Endothelial cell of umbilical vein (primary cell): ENCODE results near the gene ZSWIM7.
"Not testable (repeated sequence)": the region's sequence is repeated elsewhere in the genome, so short reads cannot be mapped to it uniquely, and the experiment has no call there.

ENCODE experiments used
- CTCF ChIP-seq, 2 donors: IDR thresholded peaks; 1 replicate in 1 of 2; 2 replicates in 1 of 2; pipeline ENCODE4 v1.5.1; 2011; ENCODE audit warnings: low read length in 2 of 2, mild to moderate bottlenecking in 2 of 2, moderate library complexity in 2 of 2, control low read depth in 1 of 2, inconsistent platforms in 1 of 2, low read depth in 1 of 2; ENCODE audit not compliant: insufficient read depth in 1 of 2; ENCODE audit errors: extremely low read depth in 1 of 2
- TF ChIP-seq, protein P1 (sequence below): IDR thresholded peaks from 2 replicates; pipeline ENCODE4 v1.6.1; 2011; ENCODE audit not compliant: insufficient read depth, insufficient read length

DNA sequence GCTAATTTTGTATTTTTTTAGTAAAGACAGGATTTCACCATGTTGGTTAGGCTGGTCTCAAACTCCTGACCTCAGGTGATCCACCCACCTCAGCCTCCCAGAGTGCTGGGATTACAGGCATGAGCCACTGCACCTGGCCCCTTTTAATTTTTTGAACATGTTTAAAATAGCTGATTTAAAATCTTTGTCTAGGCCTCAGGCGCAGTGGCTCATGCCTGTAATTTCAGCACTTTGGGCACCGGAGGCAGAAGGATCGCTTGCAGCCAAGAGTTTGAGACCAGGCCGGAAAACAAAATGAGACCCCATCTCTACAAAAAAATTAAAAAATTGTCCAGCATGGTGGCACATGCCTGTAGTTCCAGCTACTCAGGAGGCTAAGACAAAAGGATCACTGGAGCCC is 63.0 kb downstream of the ZSWIM7 start:
- TF ChIP-seq CTCF (IDR thresholded peaks at IDR 0.05; ENCODE audit: extremely low read depth in 1 of 2, insufficient read depth in 1 of 2, low read depth in 1 of 2, low read length in 2 of 2): not testable (repeated sequence)
- TF ChIP-seq, protein P1, sequence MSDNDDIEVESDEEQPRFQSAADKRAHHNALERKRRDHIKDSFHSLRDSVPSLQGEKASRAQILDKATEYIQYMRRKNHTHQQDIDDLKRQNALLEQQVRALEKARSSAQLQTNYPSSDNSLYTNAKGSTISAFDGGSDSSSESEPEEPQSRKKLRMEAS: not testable (repeated sequence)
